Activated T-cell treated with anti-CD3 and anti-CD28 coated beads for 48 hours (primary cell): ENCODE data around the gene HEATR5A.

Source experiments
- DNase-seq: peaks from one replicate; pipeline ENCODE4 v3.0.0-alpha.2; 2020; ENCODE audit warnings: low read depth

HEATR5A gene

GRCh38 chr14:31426663-31427062, 6.3 kb upstream of the HEATR5A start:
- DNase-seq, result no peak

- DNase-seq, result no peak
Measured at GRCh38 chr14:31425905-31426304, 5.6 kb upstream of the HEATR5A start.

- no peak for DNase-seq
Measured at GRCh38 chr14:31421200-31421599, 850 bp upstream of the HEATR5A start.

DNA sequence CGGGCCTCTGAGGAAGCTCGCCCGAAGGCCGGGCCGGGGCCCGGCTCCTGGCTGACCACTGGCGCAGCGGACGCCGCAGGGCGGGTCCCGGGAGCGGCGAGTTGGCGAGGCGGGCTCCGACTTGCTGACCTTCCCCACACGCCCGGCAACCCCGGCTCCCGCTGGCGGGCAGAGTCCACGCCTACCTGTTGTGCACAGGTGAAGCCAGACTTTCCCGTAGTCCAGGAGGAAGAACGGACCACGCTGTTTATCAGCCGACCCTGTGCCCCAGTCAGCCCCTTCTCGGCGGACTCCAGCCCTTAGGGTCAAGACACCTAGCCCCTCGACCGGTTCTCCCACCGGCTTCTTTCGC, 407 bp downstream of the HEATR5A start:
- DNase-seq, result peak; percentile 12

DNA sequence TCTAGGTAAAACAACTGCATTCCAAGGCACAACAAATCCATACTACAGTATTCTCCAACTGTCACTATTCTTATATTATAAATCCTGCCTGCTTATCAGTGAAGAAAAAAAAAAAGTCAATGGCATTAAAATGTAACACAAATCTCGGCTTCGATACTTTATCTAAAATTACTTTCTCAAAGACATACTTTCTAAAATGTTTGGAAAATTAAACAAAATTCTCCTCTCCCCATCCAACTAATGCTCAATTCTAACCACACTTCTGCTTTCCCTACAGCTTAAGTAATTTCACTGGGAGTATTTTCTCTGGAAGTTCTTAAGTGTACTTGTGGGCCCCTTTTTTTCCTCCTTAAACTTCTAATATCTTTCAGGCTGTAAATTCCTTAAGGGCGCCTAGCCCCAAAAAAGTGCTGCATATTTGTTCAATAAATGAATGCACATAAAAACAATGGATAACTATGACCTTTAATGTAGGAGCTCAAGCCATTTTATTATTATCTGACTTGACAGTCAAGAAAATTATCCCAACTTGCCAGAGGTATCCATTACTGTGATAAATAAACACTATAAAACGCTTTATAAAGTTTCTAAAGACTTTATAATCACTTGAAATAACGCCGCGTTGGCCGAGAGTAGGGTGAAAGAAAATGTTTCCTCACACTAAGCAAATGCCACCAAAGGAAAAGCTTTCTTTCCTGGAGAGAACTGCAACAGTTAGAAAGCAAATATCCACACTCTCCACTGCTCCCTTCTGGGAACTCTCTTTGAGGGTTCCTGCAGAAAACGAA, 977 bp downstream of the HEATR5A start:
- DNase-seq, result no peak

GRCh38 chr14:31418440-31418839, 1.9 kb downstream of the HEATR5A start:
- DNase-seq, result no peak

GRCh38 chr14:31414190-31414833, 6.0 kb downstream of the HEATR5A start:
- DNase-seq, result no peak

DNA sequence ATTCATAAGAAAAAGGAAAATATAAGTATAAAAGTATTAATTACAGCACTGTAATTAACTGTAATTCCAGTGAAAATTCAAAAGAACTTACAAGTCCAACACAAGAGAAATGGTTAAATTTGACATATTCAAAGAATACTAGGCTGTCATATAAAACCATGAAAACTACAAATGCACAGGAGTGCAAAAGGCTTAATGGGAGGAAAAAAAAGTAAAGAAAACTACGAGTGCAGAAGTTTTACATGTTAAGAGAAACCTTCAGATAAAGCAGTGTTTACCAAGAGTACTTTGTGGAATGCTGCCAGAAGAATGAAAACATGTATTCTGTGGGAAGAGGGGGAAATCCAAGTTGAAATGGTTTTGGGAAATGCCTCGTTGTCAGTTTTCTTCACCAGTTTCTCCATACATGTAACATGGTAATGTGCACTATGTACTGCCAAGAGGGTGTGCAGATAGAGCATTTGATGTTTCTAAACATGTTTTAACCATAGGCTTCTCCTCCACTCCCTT, 9.1 kb downstream of the HEATR5A start:
- DNase-seq, result no peak

DNA sequence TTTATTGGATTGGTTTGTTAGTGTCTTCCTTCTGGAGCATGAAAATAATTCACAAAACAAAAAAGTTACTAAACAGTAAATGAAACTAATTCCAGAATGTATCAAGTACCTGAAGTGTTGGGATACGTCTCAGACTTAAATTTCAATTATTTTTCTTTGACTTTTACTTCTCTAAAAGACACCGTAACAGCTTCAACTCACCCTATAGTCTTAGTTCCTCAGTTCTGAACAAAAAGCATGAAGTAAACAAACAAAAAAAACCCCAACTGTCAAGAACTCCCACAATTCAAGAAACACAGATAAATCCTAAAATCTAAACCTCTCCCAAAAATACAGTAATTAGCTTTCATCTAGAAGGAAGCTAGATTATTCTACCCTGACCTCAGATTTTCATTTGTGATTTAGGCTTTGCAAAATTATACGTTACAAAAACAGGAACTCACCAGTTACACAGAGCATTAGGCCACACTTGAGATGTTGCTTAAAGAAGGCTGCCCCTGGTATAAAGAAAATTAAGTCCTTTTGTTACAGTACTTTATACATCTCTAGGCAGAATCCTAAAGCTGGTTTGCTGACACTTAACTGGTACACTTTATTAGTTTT, 10.2 kb downstream of the HEATR5A start:
- DNase-seq, result no peak

DNA sequence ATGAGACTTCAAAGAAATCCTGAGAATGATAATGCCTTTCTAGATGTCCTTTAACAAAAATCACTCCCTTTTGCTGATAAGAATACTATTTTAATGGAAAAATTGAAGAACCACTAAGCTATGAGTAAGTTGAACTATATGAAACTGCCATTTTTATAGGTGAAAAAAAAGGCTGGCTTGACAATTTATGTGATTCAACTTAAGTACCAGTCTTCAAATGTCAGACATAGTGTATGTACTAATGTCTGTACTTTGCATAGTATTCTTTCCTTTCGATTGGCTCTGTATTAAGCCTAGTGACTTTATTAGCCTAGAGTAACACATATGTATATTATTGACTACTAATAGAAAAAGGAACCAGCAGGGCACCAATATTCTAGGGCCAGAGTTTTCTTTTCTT, 11.9 kb downstream of the HEATR5A start:
- DNase-seq, result no peak

DNA sequence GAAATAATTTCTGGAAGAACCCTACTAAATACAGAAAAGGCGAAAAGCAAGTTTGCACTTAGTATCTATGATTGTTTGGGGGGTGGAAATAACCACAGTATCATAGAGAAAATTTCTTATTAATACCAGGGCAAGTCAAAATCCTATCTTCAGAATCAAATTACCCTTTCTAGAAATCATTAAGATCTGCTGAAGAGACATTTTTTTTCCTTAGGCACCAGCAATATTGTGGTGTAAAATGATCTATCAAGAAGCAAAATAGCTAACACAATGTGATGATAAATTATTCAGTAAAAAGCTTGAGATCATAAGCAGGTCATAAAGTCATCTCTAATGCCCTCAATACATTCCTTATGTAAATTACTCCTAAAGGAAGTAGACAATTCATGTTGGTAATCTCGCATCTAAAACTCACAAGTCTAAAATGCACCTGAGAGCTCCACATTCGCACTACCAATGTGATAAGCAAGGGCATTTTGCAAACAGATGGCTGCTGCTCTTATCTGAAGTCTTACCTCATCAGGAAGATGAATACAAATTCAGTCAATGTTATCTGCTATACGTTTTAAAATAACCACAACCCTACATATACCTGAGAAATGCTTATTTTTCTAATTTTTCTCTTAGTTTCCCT, 14.6 kb downstream of the HEATR5A start:
- DNase-seq, result no peak

DNA sequence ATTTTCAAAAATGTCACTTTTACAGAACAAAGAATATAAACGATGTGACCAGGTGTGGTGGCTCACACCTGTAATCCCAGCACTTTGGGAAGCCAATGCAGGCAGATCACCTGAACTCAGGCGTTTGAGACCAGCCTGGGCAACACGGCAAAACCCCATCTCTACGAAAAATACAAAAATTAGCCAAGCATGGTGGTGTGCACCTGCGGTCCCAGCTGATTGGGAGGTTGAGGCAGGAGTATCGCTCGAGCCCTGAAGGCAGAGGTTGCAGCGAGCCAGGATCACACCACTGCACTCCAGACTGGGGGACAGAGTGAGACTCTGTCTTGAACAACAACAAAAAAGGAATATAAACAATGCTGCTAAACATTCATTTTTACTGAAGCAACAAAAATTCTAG, 15.2 kb downstream of the HEATR5A start:
- DNase-seq, result no peak

DNA sequence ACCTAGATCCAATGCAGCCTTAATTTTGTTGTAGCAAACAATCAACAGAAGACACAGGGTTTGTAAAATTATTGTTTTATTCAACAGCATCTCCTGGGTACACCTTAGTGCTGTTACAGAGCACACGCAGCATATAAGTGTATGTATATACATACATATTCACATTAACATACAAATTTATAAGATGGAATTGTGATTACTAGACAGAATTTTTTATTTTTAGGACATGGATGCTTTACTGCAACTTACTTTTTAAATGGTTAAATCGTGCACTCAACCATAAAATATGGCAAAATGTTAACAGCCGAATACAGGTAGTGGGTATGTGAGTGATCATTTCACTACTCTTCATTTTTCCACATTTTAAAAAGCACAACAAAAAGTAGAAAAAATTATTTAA, 16.6 kb downstream of the HEATR5A start:
- no peak for DNase-seq

- no peak for DNase-seq
Measured at GRCh38 chr14:31402764-31403439, 17.4 kb downstream of the HEATR5A start.

DNA sequence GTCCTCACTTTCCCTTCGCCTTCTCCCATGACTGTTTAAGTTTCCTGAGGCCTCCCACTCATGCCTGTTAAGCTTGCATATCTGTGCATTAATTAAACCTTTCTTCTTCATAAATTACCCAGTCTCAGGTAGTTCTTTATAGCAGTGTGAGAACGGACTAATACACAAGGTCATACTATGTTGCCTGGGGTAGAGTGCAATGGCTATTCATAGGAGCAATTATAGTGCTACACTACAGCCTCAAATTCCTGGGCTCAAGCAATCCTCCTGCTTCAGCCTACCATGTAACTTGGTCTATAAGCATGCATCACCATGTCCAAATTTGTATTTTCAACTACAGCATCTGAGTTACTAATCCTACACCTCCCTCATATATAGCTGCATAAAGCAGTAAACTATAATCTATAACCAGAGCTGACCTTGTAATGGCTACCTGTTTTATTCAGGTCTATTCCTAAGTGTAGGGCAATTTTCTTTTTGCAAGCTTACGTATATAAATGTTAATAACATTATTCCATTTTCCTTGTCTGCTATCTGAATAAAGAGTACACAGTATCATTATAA, 18.9 kb downstream of the HEATR5A start:
- DNase-seq, result no peak

DNA sequence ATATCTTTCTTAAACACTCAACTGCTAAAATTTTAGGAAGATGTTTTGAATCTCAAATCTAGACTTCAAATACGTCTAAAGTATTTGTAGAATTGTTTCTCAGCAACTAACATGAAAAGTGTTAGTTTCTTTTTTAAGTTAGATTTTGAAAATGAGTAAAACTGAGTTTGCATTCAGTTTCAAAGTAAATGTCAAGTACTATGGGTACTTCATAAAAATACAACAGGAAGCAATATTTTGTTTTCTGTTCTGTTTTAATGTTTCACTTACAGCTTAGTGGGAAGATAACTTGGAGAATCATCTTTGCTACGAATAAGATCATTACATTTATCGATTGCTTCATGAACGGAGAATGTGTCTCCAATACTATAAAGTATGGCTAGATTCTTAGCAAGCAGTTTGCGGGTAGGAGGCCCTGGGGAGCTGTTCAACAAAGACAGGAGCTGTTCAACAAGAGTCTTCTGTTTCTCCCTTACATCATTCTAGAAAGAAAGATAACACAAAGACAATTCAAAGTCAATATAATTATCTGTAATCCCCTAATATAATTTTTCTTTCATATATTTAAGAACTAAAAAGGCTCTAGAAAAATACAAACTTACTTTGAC, 20.2 kb downstream of the HEATR5A start:
- DNase-seq, result no peak

- DNase-seq, result no peak
Measured at GRCh38 chr14:31395572-31396205, 24.7 kb downstream of the HEATR5A start.

GRCh38 chr14:31395119-31395518, 25.2 kb downstream of the HEATR5A start:
- no peak for DNase-seq

GRCh38 chr14:31391977-31392503, 28.3 kb downstream of the HEATR5A start:
- DNase-seq, result no peak

- DNase-seq, result no peak
Measured at GRCh38 chr14:31391473-31391872, 28.9 kb downstream of the HEATR5A start.

GRCh38 chr14:31389946-31390345, 30.4 kb downstream of the HEATR5A start:
- no peak for DNase-seq
